SK-N-MC (cell line): ENCODE results near the gene PCGF1.
"Not testable (repeated sequence)": the region's sequence is repeated elsewhere in the genome, so short reads cannot be mapped to it uniquely, and the experiment has no call there.

Source experiments
- DNase-seq: peaks from one replicate; pipeline ENCODE4 v3.0.0-alpha.2; 2011; ENCODE audit warnings: low read depth, low spot score
- H3K27ac ChIP-seq: fragments of 200-600 bp; sonication (generic); 2 replicates; pipeline ENCODE4 v1.5.1; 2016; ENCODE audit warnings: mixed run types
- H3K36me3 ChIP-seq: fragments of 200-600 bp; sonication (generic); 2 replicates; pipeline ENCODE4 v1.6.1; 2017; ENCODE audit warnings: antibody characterized with exemption, low read length, mixed read lengths; ENCODE audit not compliant: insufficient read depth
- H3K4me3 ChIP-seq: fragments of 200-600 bp; sonication (generic); 2 replicates; pipeline ENCODE4 v1.5.1; 2016
- H3K9ac ChIP-seq: fragments of 200-600 bp; sonication (generic); 2 replicates; pipeline ENCODE4 v1.8.0; 2017; ENCODE audit warnings: mixed run types, mixed read lengths; ENCODE audit not compliant: insufficient read length
- H3K9me3 ChIP-seq: fragments of 200-600 bp; sonication (generic); 2 replicates; pipeline ENCODE4 v1.6.1; 2017; ENCODE audit warnings: low read depth, mild to moderate bottlenecking, antibody characterized with exemption, low read length, moderate library complexity, mixed read lengths
- EZH2 ChIP-seq: fragments of 200-600 bp; sonication (generic); IDR thresholded peaks from one replicate; pipeline ENCODE4 v1.6.1; 2017; ENCODE audit warnings: antibody characterized with exemption
- FOXP2 ChIP-seq: optimal IDR thresholded peaks from 2 replicates; pipeline ENCODE3; 2011; ENCODE audit warnings: mild to moderate bottlenecking, moderate library complexity; ENCODE audit not compliant: insufficient read depth; ENCODE audit errors: extremely low read length, control extremely low read depth
- POLR2AphosphoS5 ChIP-seq: IDR thresholded peaks from 2 replicates; pipeline ENCODE4 v1.6.1; 2012; ENCODE audit warnings: mild to moderate bottlenecking, low read depth, low read length, borderline replicate concordance

Gene PCGF1

GRCh38 chr2:74474481-74474880 is 33.0 kb downstream of the PCGF1 start:
- Histone ChIP-seq H3K9me3 (no peaks in the 10 kb centered on the region), H3K27ac (no peak overlapping the region), H3K4me3 (no peak overlapping the region), H3K36me3 (peaks cover 18% of the 10 kb centered on the region; the same call in 1 of the 2 replicates), H3K9ac (no peak overlapping the region)
- TF ChIP-seq EZH2 (no peak), FOXP2 (no peak)
- DNase-seq = no peak

GRCh38 chr2:74472945-74473258 is 34.6 kb downstream of the PCGF1 start:
- Histone ChIP-seq H3K36me3 (peaks cover 18% of the 10 kb centered on the region; the same call in 1 of the 2 replicates), H3K9me3 (no peaks in the 10 kb centered on the region), H3K4me3 (peak overlapping the region; percentile 98), H3K9ac (peak overlapping the region; percentile 95), H3K27ac (peak overlapping the region; percentile 92)
- TF ChIP-seq EZH2 (no peak), FOXP2 (no peak), POLR2AphosphoS5 (no peak)
- DNase-seq = peak; percentile 18

- DNase-seq = peak; percentile 74
- Histone ChIP-seq H3K36me3 (peaks cover 15% of the 10 kb centered on the region; the same call in 1 of the 2 replicates), H3K27ac (peak within 1 kb of the TSS; percentile 92), H3K9ac (peak within 1 kb of the TSS; percentile 95), H3K4me3 (peak within 1 kb of the TSS; percentile 98), H3K9me3 (no peaks in the 10 kb centered on the region)
- TF ChIP-seq FOXP2 (peak; percentile 75), EZH2 (no peak), POLR2AphosphoS5 (peak; percentile 99)
These were observed 35.2 kb downstream of the PCGF1 start, which contains the start of gene MRPL53 for GRCh38 chr2:74472086-74472944. Gene MRPL53 (minus strand): TSS chr2:74472680. CDS start chr2:74472660, 20 bp downstream.

- Histone ChIP-seq H3K27ac (peak overlapping the region; percentile 92), H3K9ac (peak overlapping the region; percentile 95), H3K4me3 (peak overlapping the region; percentile 98), H3K36me3 (peaks cover 15% of the 10 kb centered on the region; the same call in 1 of the 2 replicates), H3K9me3 (no peaks in the 10 kb centered on the region)
- DNase-seq = no peak
- TF ChIP-seq FOXP2 = no peak
- no peak for TF ChIP-seq POLR2AphosphoS5
- TF ChIP-seq EZH2 = no peak
These were observed 36.0 kb downstream of the PCGF1 start for GRCh38 chr2:74471332-74472065.

GRCh38 chr2:74470742-74471141 is 36.8 kb downstream of the PCGF1 start:
- H3K27ac ChIP-seq = not testable (repeated sequence)

GRCh38 chr2:74464406-74464805 is 43.1 kb downstream of the PCGF1 start:
- no peak overlapping the region for H3K27ac ChIP-seq
- H3K9me3 ChIP-seq = no peaks in the 10 kb centered on the region
- no peak for TF ChIP-seq FOXP2
- DNase-seq = no peak
- peaks cover 17% of the 10 kb centered on the region; the same call in 1 of the 2 replicates for H3K36me3 ChIP-seq
- H3K4me3 ChIP-seq = peak overlapping the region; percentile 78
- peak overlapping the region; percentile 75 for H3K9ac ChIP-seq

More at GRCh38 chr2:74470742-74471141, 36.8 kb downstream of the PCGF1 start:
- not testable (repeated sequence) for H3K9me3 ChIP-seq, H3K9ac ChIP-seq, DNase-seq, H3K4me3 ChIP-seq
- peaks cover 15% of the 10 kb centered on the region; the same call in 1 of the 2 replicates for H3K36me3 ChIP-seq

- Histone ChIP-seq H3K9ac (no peak overlapping the region), H3K27ac (no peak overlapping the region), H3K4me3 (no peak overlapping the region), H3K36me3 (peaks cover 17% of the 10 kb centered on the region; the same call in 1 of the 2 replicates), H3K9me3 (no peaks in the 10 kb centered on the region)
- no peak for DNase-seq
- TF ChIP-seq EZH2 = no peak
- TF ChIP-seq FOXP2 = no peak
- TF ChIP-seq POLR2AphosphoS5 = no peak
These were observed 44.7 kb downstream of the PCGF1 start for GRCh38 chr2:74462786-74463105.

- TF ChIP-seq EZH2 (no peak), FOXP2 (no peak), POLR2AphosphoS5 (no peak)
- Histone ChIP-seq H3K27ac (no peak overlapping the region), H3K36me3 (peaks cover 17% of the 10 kb centered on the region; the same call in 1 of the 2 replicates), H3K4me3 (no peak overlapping the region), H3K9me3 (no peaks in the 10 kb centered on the region), H3K9ac (no peak overlapping the region)
- DNase-seq = no peak
These were observed 45.3 kb downstream of the PCGF1 start for GRCh38 chr2:74462054-74462785.
